HepG2 (cell line): Measurements from ENCODE around the gene LARP4.

Experiments used
- ELF4 ChIP-seq: sonication (generic); formaldehyde crosslinking; IDR thresholded peaks from 2 replicates; pipeline ENCODE4 v1.5.0; 2020; ENCODE audit warnings: missing genetic modification reagents, mild to moderate bottlenecking, moderate library complexity, borderline replicate concordance
- MEIS2 ChIP-seq: sonication (generic); formaldehyde crosslinking; IDR thresholded peaks from 2 replicates; pipeline ENCODE4 v1.9.0; 2021; ENCODE audit warnings: mild to moderate bottlenecking, missing genetic modification reagents
- ZNF7 ChIP-seq: IDR thresholded peaks from 2 replicates; pipeline ENCODE4 v1.6.1; 2016; ENCODE audit warnings: missing biosample characterization, missing genetic modification reagents
- TF ChIP-seq, protein P1 (sequence below): sonication (generic); formaldehyde crosslinking; IDR thresholded peaks from 2 replicates; pipeline ENCODE4 v1.5.0; 2020; ENCODE audit warnings: mild to moderate bottlenecking, missing genetic modification reagents, moderate library complexity
- TF ChIP-seq, protein P2 (sequence below): fragments of 450-650 bp; IDR thresholded peaks from 2 replicates; pipeline ENCODE4 v1.6.1; 2016
- TF ChIP-seq, protein P3 (sequence below): sonication (generic); formaldehyde crosslinking; IDR thresholded peaks from 2 replicates; pipeline ENCODE4 v1.9.0; 2021; ENCODE audit warnings: missing genetic modification reagents, borderline replicate concordance

DNA sequence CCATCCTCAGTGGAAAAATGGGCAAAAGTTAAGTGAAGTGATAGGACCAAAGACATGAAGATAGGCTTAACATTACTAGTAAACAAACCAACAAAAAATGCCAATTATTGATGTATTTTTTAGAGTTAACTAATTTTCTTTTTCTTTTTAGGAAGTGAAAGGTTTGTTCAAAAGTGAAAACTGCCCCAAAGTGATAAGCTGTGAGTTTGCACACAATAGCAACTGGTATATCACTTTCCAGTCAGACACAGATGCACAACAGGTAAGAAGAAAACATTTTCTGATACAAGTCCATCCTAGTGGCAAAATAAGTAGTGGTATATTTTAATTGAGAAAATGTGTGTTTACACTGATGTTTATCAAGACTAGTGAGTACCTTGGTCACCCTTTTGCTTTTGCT is 39.6 kb downstream of the LARP4 start:
- TF ChIP-seq, protein P1, sequence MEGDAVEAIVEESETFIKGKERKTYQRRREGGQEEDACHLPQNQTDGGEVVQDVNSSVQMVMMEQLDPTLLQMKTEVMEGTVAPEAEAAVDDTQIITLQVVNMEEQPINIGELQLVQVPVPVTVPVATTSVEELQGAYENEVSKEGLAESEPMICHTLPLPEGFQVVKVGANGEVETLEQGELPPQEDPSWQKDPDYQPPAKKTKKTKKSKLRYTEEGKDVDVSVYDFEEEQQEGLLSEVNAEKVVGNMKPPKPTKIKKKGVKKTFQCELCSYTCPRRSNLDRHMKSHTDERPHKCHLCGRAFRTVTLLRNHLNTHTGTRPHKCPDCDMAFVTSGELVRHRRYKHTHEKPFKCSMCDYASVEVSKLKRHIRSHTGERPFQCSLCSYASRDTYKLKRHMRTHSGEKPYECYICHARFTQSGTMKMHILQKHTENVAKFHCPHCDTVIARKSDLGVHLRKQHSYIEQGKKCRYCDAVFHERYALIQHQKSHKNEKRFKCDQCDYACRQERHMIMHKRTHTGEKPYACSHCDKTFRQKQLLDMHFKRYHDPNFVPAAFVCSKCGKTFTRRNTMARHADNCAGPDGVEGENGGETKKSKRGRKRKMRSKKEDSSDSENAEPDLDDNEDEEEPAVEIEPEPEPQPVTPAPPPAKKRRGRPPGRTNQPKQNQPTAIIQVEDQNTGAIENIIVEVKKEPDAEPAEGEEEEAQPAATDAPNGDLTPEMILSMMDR: no peak
- TF ChIP-seq, protein P2, sequence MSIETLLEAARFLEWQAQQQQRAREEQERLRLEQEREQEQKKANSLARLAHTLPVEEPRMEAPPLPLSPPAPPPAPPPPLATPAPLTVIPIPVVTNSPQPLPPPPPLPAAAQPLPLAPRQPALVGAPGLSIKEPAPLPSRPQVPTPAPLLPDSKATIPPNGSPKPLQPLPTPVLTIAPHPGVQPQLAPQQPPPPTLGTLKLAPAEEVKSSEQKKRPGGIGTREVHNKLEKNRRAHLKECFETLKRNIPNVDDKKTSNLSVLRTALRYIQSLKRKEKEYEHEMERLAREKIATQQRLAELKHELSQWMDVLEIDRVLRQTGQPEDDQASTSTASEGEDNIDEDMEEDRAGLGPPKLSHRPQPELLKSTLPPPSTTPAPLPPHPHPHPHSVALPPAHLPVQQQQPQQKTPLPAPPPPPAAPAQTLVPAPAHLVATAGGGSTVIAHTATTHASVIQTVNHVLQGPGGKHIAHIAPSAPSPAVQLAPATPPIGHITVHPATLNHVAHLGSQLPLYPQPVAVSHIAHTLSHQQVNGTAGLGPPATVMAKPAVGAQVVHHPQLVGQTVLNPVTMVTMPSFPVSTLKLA: no peak
- no peak for TF ChIP-seq MEIS2
- TF ChIP-seq ELF4 (CRISPR knock-in tag): no peak
- TF ChIP-seq, protein P3, sequence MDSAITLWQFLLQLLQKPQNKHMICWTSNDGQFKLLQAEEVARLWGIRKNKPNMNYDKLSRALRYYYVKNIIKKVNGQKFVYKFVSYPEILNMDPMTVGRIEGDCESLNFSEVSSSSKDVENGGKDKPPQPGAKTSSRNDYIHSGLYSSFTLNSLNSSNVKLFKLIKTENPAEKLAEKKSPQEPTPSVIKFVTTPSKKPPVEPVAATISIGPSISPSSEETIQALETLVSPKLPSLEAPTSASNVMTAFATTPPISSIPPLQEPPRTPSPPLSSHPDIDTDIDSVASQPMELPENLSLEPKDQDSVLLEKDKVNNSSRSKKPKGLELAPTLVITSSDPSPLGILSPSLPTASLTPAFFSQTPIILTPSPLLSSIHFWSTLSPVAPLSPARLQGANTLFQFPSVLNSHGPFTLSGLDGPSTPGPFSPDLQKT (CRISPR knock-in tag): no peak
- no peak for TF ChIP-seq ZNF7 (CRISPR knock-in tag)
